ENCODE results near the gene ZNF135.

Gene ZNF135

GRCh38 chr19:58059003-58059670, at the start of gene ZNF135:
ZNF135 (plus strand) TSS chr19:58059282; CDS start chr19:58060003, 721 bp downstream.
- DNase-seq (ENCODE audit: low spot score in 2 of 2) (peak; percentile 36 to 45), ATAC-seq (ENCODE audit: low read depth) (peak; percentile 90)
- peaks cover 9% of the 10 kb centered on the region for H3K27me3 Mint-ChIP-seq
- peaks cover 11% of the 10 kb centered on the region for H3K36me3 Mint-ChIP-seq
- H3K9me3 Mint-ChIP-seq, result peaks cover 6% of the 10 kb centered on the region
- H3K27ac Mint-ChIP-seq, result peak within 1 kb of the TSS; percentile 67
- peak within 1 kb of the TSS; percentile 79 for H3K4me3 Mint-ChIP-seq
- H3K4me1 Mint-ChIP-seq, result no peaks in the 10 kb centered on the region

GRCh38 chr19:58009301-58009665, 49.8 kb upstream of the ZNF135 start:
- H3K36me3 Mint-ChIP-seq, result peaks cover 38% of the 10 kb centered on the region
- peaks cover 4% of the 10 kb centered on the region for H3K4me1 Mint-ChIP-seq
- peak overlapping the region; percentile 5 for H3K4me3 Mint-ChIP-seq
- DNase-seq (ENCODE audit: low spot score in 2 of 2) (no peak), ATAC-seq (ENCODE audit: low read depth) (no peak)
- peaks cover 23% of the 10 kb centered on the region for H3K9me3 Mint-ChIP-seq
- H3K27me3 Mint-ChIP-seq, result no peaks in the 10 kb centered on the region
- H3K27ac Mint-ChIP-seq, result no peak overlapping the region

- Mint-ChIP-seq H3K27ac (no peak overlapping the region), H3K27me3 (no peaks in the 10 kb centered on the region), H3K4me1 (peaks cover under 1% of the 10 kb centered on the region), H3K4me3 (peak overlapping the region; percentile 71), H3K36me3 (peaks cover 33% of the 10 kb centered on the region), H3K9me3 (peaks cover 18% of the 10 kb centered on the region)
- peak; percentile 43 to 50 for DNase-seq (ENCODE audit: low spot score in 2 of 2)
- peak; percentile 96 for ATAC-seq (ENCODE audit: low read depth)
Observed at GRCh38 chr19:58009666-58010301, 49.3 kb upstream of the ZNF135 start.

GRCh38 chr19:58010507-58010906, 48.6 kb upstream of the ZNF135 start:
- Mint-ChIP-seq H3K27me3 (no peaks in the 10 kb centered on the region), H3K4me1 (no peaks in the 10 kb centered on the region), H3K4me3 (no peak overlapping the region), H3K27ac (no peak overlapping the region), H3K36me3 (peaks cover 27% of the 10 kb centered on the region), H3K9me3 (peaks cover 17% of the 10 kb centered on the region)
- no peak for ATAC-seq (ENCODE audit: low read depth)
- no peak for DNase-seq (ENCODE audit: low spot score in 2 of 2)

- DNase-seq (ENCODE audit: low spot score in 2 of 2) (no peak), ATAC-seq (ENCODE audit: low read depth) (no peak)
- no peaks in the 10 kb centered on the region for H3K4me1 Mint-ChIP-seq
- peaks cover 7% of the 10 kb centered on the region for H3K36me3 Mint-ChIP-seq
- H3K4me3 Mint-ChIP-seq, result no peak overlapping the region
- no peak overlapping the region for H3K27ac Mint-ChIP-seq
- peaks cover 10% of the 10 kb centered on the region for H3K9me3 Mint-ChIP-seq
- no peaks in the 10 kb centered on the region for H3K27me3 Mint-ChIP-seq
Observed at GRCh38 chr19:58014141-58014540, 44.9 kb upstream of the ZNF135 start.

- H3K9me3 Mint-ChIP-seq, result peaks cover 11% of the 10 kb centered on the region
- DNase-seq (ENCODE audit: low spot score in 2 of 2) (no peak), ATAC-seq (ENCODE audit: low read depth) (no peak)
- peaks cover 3% of the 10 kb centered on the region for H3K27me3 Mint-ChIP-seq
- no peaks in the 10 kb centered on the region for H3K4me1 Mint-ChIP-seq
- peaks cover 3% of the 10 kb centered on the region for H3K36me3 Mint-ChIP-seq
- H3K27ac Mint-ChIP-seq, result no peak overlapping the region
- no peak overlapping the region for H3K4me3 Mint-ChIP-seq
Observed at GRCh38 chr19:58020129-58020528, 39.0 kb upstream of the ZNF135 start.

- ATAC-seq (ENCODE audit: low read depth), result peak; percentile 78
- Mint-ChIP-seq H3K36me3 (peaks cover 3% of the 10 kb centered on the region), H3K4me3 (no peak overlapping the region), H3K27ac (no peak overlapping the region), H3K9me3 (peaks cover 9% of the 10 kb centered on the region), H3K4me1 (no peaks in the 10 kb centered on the region), H3K27me3 (peaks cover 3% of the 10 kb centered on the region)
- DNase-seq (ENCODE audit: low spot score in 2 of 2), result peak in 1 of 2 donors; percentile 30
Observed at GRCh38 chr19:58021541-58022282, 37.4 kb upstream of the ZNF135 start.

GRCh38 chr19:58022283-58022660, 36.8 kb upstream of the ZNF135 start:
- Mint-ChIP-seq H3K27ac (no peak overlapping the region), H3K27me3 (peaks cover 3% of the 10 kb centered on the region), H3K4me1 (no peaks in the 10 kb centered on the region), H3K4me3 (no peak overlapping the region), H3K9me3 (peaks cover 9% of the 10 kb centered on the region), H3K36me3 (peaks cover 3% of the 10 kb centered on the region)
- DNase-seq (ENCODE audit: low spot score in 2 of 2) (no peak), ATAC-seq (ENCODE audit: low read depth) (no peak)

- Mint-ChIP-seq H3K27ac (no peak overlapping the region), H3K4me1 (no peaks in the 10 kb centered on the region), H3K9me3 (peaks cover 12% of the 10 kb centered on the region), H3K36me3 (peaks cover 6% of the 10 kb centered on the region), H3K4me3 (no peak overlapping the region), H3K27me3 (peaks cover 6% of the 10 kb centered on the region)
- ATAC-seq (ENCODE audit: low read depth), result no peak
- DNase-seq (ENCODE audit: low spot score in 2 of 2), result no peak
Observed at GRCh38 chr19:58024661-58025060, 34.4 kb upstream of the ZNF135 start.

GRCh38 chr19:58033741-58034476, 25.2 kb upstream of the ZNF135 start, which contains the start of gene ZSCAN1:
ZSCAN1 (plus strand) TSS chr19:58034025; CDS start chr19:58037837, 3,812 bp downstream.
- no peak within 1 kb of the TSS for H3K27ac Mint-ChIP-seq
- DNase-seq (ENCODE audit: low spot score in 2 of 2), result no peak

GRCh38 chr19:58034477-58034793, 24.6 kb upstream of the ZNF135 start:
- no peak overlapping the region for H3K4me3 Mint-ChIP-seq
- peaks cover 12% of the 10 kb centered on the region for H3K9me3 Mint-ChIP-seq
- no peak for DNase-seq (ENCODE audit: low spot score in 2 of 2)
- H3K27me3 Mint-ChIP-seq, result peaks cover 18% of the 10 kb centered on the region
- H3K27ac Mint-ChIP-seq, result no peak overlapping the region
- peaks cover 6% of the 10 kb centered on the region for H3K36me3 Mint-ChIP-seq
- ATAC-seq (ENCODE audit: low read depth), result no peak
- no peaks in the 10 kb centered on the region for H3K4me1 Mint-ChIP-seq

More at GRCh38 chr19:58033741-58034476, 25.2 kb upstream of the ZNF135 start, which contains the start of gene ZSCAN1:
- peak; percentile 44 for ATAC-seq (ENCODE audit: low read depth)
- peaks cover 13% of the 10 kb centered on the region for H3K9me3 Mint-ChIP-seq
- peaks cover 7% of the 10 kb centered on the region for H3K36me3 Mint-ChIP-seq
- peaks cover 18% of the 10 kb centered on the region for H3K27me3 Mint-ChIP-seq
- H3K4me1 Mint-ChIP-seq, result no peaks in the 10 kb centered on the region
- no peak within 1 kb of the TSS for H3K4me3 Mint-ChIP-seq

- Mint-ChIP-seq H3K4me3 (no peak overlapping the region), H3K36me3 (peaks cover 5% of the 10 kb centered on the region), H3K4me1 (no peaks in the 10 kb centered on the region), H3K27ac (no peak overlapping the region), H3K27me3 (peaks cover 18% of the 10 kb centered on the region), H3K9me3 (peaks cover 11% of the 10 kb centered on the region)
- DNase-seq (ENCODE audit: low spot score in 2 of 2) (no peak), ATAC-seq (ENCODE audit: low read depth) (no peak)
Observed at GRCh38 chr19:58035863-58036262, 23.2 kb upstream of the ZNF135 start.

GRCh38 chr19:58037927-58038687, 21.0 kb upstream of the ZNF135 start:
- H3K27ac Mint-ChIP-seq, result no peak overlapping the region
- no peaks in the 10 kb centered on the region for H3K4me1 Mint-ChIP-seq
- DNase-seq (ENCODE audit: low spot score in 2 of 2) (no peak), ATAC-seq (ENCODE audit: low read depth) (no peak)
- no peak overlapping the region for H3K4me3 Mint-ChIP-seq
- H3K27me3 Mint-ChIP-seq, result peaks cover 18% of the 10 kb centered on the region
- H3K9me3 Mint-ChIP-seq, result peaks cover 11% of the 10 kb centered on the region
- peaks cover 5% of the 10 kb centered on the region for H3K36me3 Mint-ChIP-seq

All from memory B cell (primary cell).